ENCODE results near the gene ACADM.
"Not testable (repeated sequence)": the region's sequence is repeated elsewhere in the genome, so short reads cannot be mapped to it uniquely, and the experiment has no call there.

The ACADM gene

DNA sequence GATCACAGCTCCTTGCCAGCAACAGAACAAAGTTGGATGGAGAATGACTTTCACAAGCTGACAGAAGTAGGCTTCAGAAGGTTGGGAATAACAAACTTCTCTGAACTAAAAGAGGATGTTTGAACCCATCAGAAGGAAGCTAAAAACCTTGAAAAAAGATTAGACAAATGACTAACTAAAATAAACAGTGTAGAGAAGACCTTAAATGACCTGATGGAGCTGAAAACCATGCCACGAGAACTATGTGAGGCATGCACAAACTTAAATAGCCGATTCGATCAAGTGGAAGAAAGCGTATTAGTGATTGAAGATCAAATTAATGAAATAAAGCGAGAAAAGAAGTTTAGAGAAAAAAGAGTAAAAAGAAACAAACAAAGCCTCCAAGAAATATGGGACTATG, 54.2 kb downstream of the ACADM start:
- H3K27me3 ChIP-seq (replicated peaks in 2 of 5; ENCODE audit: control insufficient read depth in 4 of 5, insufficient read depth in 5 of 5, low read length in 4 of 5); H3K9me3 ChIP-seq (ENCODE audit: control extremely low read depth in 1 of 5, control insufficient read depth in 4 of 5, insufficient read depth in 2 of 5, low read depth in 1 of 5, low read length in 4 of 5); H3K36me3 ChIP-seq (ENCODE audit: control insufficient read depth in 4 of 4, insufficient read depth in 4 of 4, low read length in 3 of 4); DNase-seq; CTCF ChIA-PET; POLR2A ChIA-PET; H3K27ac ChIP-seq (ENCODE audit: insufficient read depth in 1 of 2, low read depth in 1 of 2, low read length in 2 of 2, poor library complexity in 1 of 2, severe bottlenecking in 2 of 2); H3K4me3 ChIP-seq (ENCODE audit: control insufficient read depth in 1 of 7, extremely low read depth in 1 of 7, insufficient read depth in 4 of 7, low read depth in 2 of 7, low read length in 6 of 7); H3K4me1 ChIP-seq (ENCODE audit: control extremely low read depth in 1 of 4, control insufficient read depth in 4 of 4, insufficient read depth in 4 of 4, low read length in 3 of 4): not testable (repeated sequence)
- 100% methylated on average over 1 of the region's 5 CpGs for WGBS (ENCODE audit: insufficient coverage)

DNA sequence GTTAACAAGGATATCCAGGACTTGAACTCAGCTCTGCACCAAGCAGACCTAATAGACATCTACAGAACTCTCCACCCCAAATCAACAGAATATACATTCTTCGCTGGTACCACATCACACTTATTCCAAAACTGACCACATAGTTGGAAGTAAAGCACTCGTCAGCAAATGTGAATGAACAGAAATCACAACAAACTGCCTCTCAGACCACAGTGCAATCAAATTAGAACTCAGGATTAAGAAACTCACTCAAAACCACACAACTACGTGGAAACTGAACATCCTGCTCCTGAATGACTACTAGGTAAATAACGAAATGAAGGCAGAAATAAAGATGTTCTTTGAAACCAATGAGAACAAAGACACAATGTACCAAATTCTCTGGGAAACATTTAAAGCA, 55.7 kb downstream of the ACADM start:
- H3K36me3 ChIP-seq (ENCODE audit: control insufficient read depth in 4 of 4, insufficient read depth in 4 of 4, low read length in 3 of 4); H3K4me3 ChIP-seq (ENCODE audit: control insufficient read depth in 1 of 7, extremely low read depth in 1 of 7, insufficient read depth in 4 of 7, low read depth in 2 of 7, low read length in 6 of 7); DNase-seq; POLR2A ChIA-PET; H3K9me3 ChIP-seq (ENCODE audit: control extremely low read depth in 1 of 5, control insufficient read depth in 4 of 5, insufficient read depth in 2 of 5, low read depth in 1 of 5, low read length in 4 of 5); H3K27ac ChIP-seq (ENCODE audit: insufficient read depth in 1 of 2, low read depth in 1 of 2, low read length in 2 of 2, poor library complexity in 1 of 2, severe bottlenecking in 2 of 2); H3K27me3 ChIP-seq (replicated peaks in 2 of 5; ENCODE audit: control insufficient read depth in 4 of 5, insufficient read depth in 5 of 5, low read length in 4 of 5); CTCF ChIA-PET; H3K4me1 ChIP-seq (ENCODE audit: control extremely low read depth in 1 of 4, control insufficient read depth in 4 of 4, insufficient read depth in 4 of 4, low read length in 3 of 4): not testable (repeated sequence)
- WGBS (ENCODE audit: insufficient coverage): 95% methylated on average over 2 of the region's 4 CpGs

DNA sequence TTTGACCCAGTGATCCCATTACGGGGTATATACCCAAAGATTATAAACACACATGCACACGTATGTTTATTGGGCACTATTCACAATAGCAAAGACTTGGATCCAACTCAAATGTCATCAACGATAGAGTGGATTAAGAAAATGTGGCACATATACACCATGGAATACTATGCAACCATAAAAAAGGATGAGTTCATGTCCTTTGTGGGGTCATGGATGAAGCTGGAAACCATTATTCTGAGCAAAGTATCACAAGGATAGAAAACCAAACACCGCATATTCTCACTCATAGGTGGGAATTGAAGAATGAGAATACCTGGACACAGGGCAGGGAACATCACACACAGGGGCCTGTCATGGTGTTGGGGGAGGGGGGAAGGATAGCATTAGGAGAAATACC, 59.4 kb downstream of the ACADM start:
- H3K27me3 ChIP-seq (replicated peaks in 2 of 5; ENCODE audit: control insufficient read depth in 4 of 5, insufficient read depth in 5 of 5, low read length in 4 of 5); CTCF ChIA-PET; POLR2A ChIA-PET; H3K27ac ChIP-seq (ENCODE audit: insufficient read depth in 1 of 2, low read depth in 1 of 2, low read length in 2 of 2, poor library complexity in 1 of 2, severe bottlenecking in 2 of 2); H3K9me3 ChIP-seq (ENCODE audit: control extremely low read depth in 1 of 5, control insufficient read depth in 4 of 5, insufficient read depth in 2 of 5, low read depth in 1 of 5, low read length in 4 of 5); DNase-seq: not testable (repeated sequence)
- Histone ChIP-seq H3K4me1 (ENCODE audit: control extremely low read depth in 1 of 4, control insufficient read depth in 4 of 4, insufficient read depth in 4 of 4, low read length in 3 of 4) (peaks cover 27 to 36% (median 31%) of the 10 kb centered on the region in 4 experiments), H3K4me3 (ENCODE audit: control insufficient read depth in 1 of 7, extremely low read depth in 1 of 7, insufficient read depth in 4 of 7, low read depth in 2 of 7, low read length in 6 of 7) (peak overlapping the region in 2 of 7 experiments; percentile 16 to 45), H3K36me3 (ENCODE audit: control insufficient read depth in 4 of 4, insufficient read depth in 4 of 4, low read length in 3 of 4) (peaks cover 0 to 18% (median 2%) of the 10 kb centered on the region in 4 experiments)
- no CpG with 5 or more reads among the region's 4 CpGs for WGBS (ENCODE audit: insufficient coverage)

DNA sequence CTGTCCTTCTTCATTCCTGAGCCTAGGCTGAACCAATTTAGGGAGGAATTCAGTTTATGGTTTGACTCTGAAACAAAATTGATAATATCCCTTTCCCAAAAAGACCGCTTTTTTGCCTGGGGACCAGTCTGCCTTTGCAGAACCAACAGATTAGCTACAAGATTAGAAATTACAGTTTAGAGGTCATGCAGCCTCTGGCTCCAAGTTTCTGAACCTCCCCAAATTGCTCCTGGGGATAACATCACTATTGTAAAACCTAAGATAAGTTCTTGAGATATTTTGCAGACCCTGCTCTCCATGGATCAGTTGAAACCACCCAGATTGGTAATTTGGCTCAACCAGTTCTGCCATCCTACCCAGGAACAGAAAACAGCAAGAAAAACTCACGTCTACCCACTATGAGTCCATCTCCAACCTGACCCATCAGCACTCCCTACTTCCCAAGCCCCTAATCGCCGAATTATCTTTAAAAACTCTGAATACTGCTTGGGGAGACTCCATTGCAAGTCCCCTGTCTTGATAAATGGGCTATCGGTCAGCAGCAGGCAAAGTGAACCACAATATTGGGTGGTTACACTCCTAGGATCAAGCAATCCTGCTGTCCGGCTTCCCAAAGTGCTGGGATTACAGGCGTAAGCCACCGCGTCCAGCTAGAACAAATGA, 60.9 kb downstream of the ACADM start:
- CTCF ChIA-PET: interaction anchor here (1.5 kb wide), 1 partner anchor 44 kb away, joined by 3 read pairs; no protein-coding TSS in a partner anchor
- Histone ChIP-seq H3K27me3 (replicated peaks in 2 of 5; ENCODE audit: control insufficient read depth in 4 of 5, insufficient read depth in 5 of 5, low read length in 4 of 5) (no peaks in the 10 kb centered on the region), H3K9me3 (ENCODE audit: control extremely low read depth in 1 of 5, control insufficient read depth in 4 of 5, insufficient read depth in 2 of 5, low read depth in 1 of 5, low read length in 4 of 5) (no peaks in the 10 kb centered on the region), H3K4me3 (ENCODE audit: control insufficient read depth in 1 of 7, extremely low read depth in 1 of 7, insufficient read depth in 4 of 7, low read depth in 2 of 7, low read length in 6 of 7) (peak overlapping the region in 6 of 7 experiments; percentile 73 to 97 (median 90)), H3K4me1 (ENCODE audit: control extremely low read depth in 1 of 4, control insufficient read depth in 4 of 4, insufficient read depth in 4 of 4, low read length in 3 of 4) (peaks cover 34 to 51% (median 42%) of the 10 kb centered on the region in 4 experiments), H3K27ac (ENCODE audit: insufficient read depth in 1 of 2, low read depth in 1 of 2, low read length in 2 of 2, poor library complexity in 1 of 2, severe bottlenecking in 2 of 2) (peak overlapping the region; percentile 82 to 97), H3K36me3 (ENCODE audit: control insufficient read depth in 4 of 4, insufficient read depth in 4 of 4, low read length in 3 of 4) (peaks cover 7 to 34% (median 11%) of the 10 kb centered on the region in 4 experiments)
- POLR2A ChIA-PET: interaction anchor here (0.5 kb wide), 1 partner anchor 642 kb away, joined by 3 read pairs; no protein-coding TSS in a partner anchor
- DNase-seq: no peak
- 17% methylated on average over 5 of the region's 9 CpGs for WGBS (ENCODE audit: insufficient coverage)

DNA sequence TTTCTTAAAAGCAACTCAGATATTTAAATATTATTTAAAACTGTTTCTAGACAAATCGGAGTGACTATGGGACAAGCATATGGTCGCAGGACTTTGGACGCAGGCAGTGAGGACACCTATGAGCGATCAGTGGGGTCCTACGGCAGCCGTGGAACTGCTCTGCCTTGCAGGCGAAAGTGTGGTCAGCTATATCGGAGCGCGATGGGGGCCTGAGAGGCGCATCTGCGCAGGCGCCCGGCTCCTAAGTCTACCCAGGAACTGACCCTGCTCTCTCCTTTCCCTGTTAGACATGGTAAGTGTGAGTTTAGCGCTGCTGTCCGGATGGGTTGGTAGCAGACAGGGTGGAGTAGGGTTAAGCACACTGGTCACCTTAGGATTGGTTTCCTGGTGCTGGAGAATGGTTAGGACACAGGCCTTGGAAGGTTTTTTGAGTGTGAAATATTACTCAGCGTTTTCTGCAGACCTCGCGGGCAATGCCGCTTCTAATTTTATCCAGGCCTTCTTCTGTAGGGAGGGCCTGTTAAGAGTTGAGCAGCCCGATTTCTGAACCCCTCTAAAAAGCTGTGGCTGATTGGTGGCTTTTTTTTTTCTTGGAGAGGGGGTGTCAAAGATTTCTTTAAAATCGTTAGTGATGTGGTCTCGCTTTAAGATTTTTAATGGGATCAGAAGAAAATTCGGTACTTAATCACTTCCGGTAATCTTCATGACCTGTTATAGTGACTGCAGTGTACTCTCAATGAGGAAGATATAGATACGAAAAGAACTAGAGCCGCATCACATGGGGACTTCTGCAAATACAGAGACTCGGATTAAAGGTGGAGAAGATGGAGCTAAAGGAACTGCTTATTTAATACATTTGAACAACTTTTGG, 61.7 kb downstream of the ACADM start, which contains the start of gene RABGGTB:
RABGGTB (plus strand) TSS at position 274 of the 871 bp plus-strand sequence; CDS start at position 290, 16 bp downstream.
- CTCF ChIA-PET: interaction anchor here (1.5 kb wide), 1 partner anchor 45 kb away, joined by 3 read pairs; no protein-coding TSS in a partner anchor
- DNase-seq: peak; percentile 96 to 98 (median 97)
- H3K27ac ChIP-seq (ENCODE audit: insufficient read depth in 1 of 2, low read depth in 1 of 2, low read length in 2 of 2, poor library complexity in 1 of 2, severe bottlenecking in 2 of 2): peak within 1 kb of the TSS; percentile 82 to 97
- H3K4me1 ChIP-seq (ENCODE audit: control extremely low read depth in 1 of 4, control insufficient read depth in 4 of 4, insufficient read depth in 4 of 4, low read length in 3 of 4): peaks cover 34 to 57% (median 48%) of the 10 kb centered on the region in 4 experiments
- H3K36me3 ChIP-seq (ENCODE audit: control insufficient read depth in 4 of 4, insufficient read depth in 4 of 4, low read length in 3 of 4): peaks cover 8 to 41% (median 16%) of the 10 kb centered on the region in 4 experiments
- no peaks in the 10 kb centered on the region for H3K9me3 ChIP-seq (ENCODE audit: control extremely low read depth in 1 of 5, control insufficient read depth in 4 of 5, insufficient read depth in 2 of 5, low read depth in 1 of 5, low read length in 4 of 5)
- H3K4me3 ChIP-seq (ENCODE audit: control insufficient read depth in 1 of 7, extremely low read depth in 1 of 7, insufficient read depth in 4 of 7, low read depth in 2 of 7, low read length in 6 of 7): peak within 1 kb of the TSS; percentile 69 to 97 (median 87)
- H3K27me3 ChIP-seq (replicated peaks in 2 of 5; ENCODE audit: control insufficient read depth in 4 of 5, insufficient read depth in 5 of 5, low read length in 4 of 5): no peaks in the 10 kb centered on the region
- WGBS (ENCODE audit: insufficient coverage): 0% methylated on average over 24 of the region's 28 CpGs
- POLR2A ChIA-PET: interaction anchor here (0.5 to 1.1 kb wide), 2 partner anchors 61 to 643 kb away, joined by 3 to 5 read pairs; partner anchors contain the start of gene ACADM

DNA sequence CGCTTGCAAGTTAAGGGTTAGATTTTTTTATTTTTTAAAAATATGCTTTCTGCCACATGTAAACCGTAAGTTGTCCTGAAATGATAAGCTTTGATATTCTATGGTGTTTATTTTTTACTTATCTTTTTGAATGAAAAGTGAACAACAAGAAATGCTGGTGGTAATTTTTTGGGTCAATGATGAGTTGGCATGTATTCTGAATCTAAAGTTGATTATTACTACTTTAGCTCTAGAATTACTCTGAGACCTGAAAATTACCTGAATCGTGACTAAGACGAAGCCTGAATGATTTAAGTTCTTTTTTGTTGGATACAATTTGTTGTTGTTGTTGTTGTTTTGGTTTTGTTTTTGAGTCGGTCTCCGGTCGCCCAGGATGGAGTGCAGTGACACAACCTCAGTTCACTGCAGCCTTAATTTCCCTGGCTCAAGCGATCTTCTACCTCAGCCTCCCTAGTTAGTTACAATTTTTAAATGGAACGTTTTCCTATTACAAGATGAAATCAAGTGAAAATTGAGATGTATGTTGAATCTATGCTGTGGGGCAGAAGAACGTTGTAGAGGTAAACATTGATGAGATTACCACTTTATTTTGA, 62.5 kb downstream of the ACADM start:
- ChIA-PET CTCF (interaction anchor here (1.5 kb wide), 1 partner anchor 46 kb away, joined by 3 read pairs; no protein-coding TSS in a partner anchor), POLR2A (interaction anchor here (1.1 kb wide), 1 partner anchor 62 kb away, joined by 5 read pairs; the partner anchor contains the start of gene ACADM)
- DNase-seq: no peak
- Histone ChIP-seq H3K4me3 (ENCODE audit: control insufficient read depth in 1 of 7, extremely low read depth in 1 of 7, insufficient read depth in 4 of 7, low read depth in 2 of 7, low read length in 6 of 7) (peak overlapping the region in 6 of 7 experiments; percentile 73 to 97 (median 90)), H3K27ac (ENCODE audit: insufficient read depth in 1 of 2, low read depth in 1 of 2, low read length in 2 of 2, poor library complexity in 1 of 2, severe bottlenecking in 2 of 2) (peak overlapping the region; percentile 82 to 97), H3K4me1 (ENCODE audit: control extremely low read depth in 1 of 4, control insufficient read depth in 4 of 4, insufficient read depth in 4 of 4, low read length in 3 of 4) (peaks cover 34 to 57% (median 48%) of the 10 kb centered on the region in 4 experiments), H3K27me3 (replicated peaks in 2 of 5; ENCODE audit: control insufficient read depth in 4 of 5, insufficient read depth in 5 of 5, low read length in 4 of 5) (no peaks in the 10 kb centered on the region), H3K9me3 (ENCODE audit: control extremely low read depth in 1 of 5, control insufficient read depth in 4 of 5, insufficient read depth in 2 of 5, low read depth in 1 of 5, low read length in 4 of 5) (no peaks in the 10 kb centered on the region), H3K36me3 (ENCODE audit: control insufficient read depth in 4 of 4, insufficient read depth in 4 of 4, low read length in 3 of 4) (peaks cover 16 to 49% (median 23%) of the 10 kb centered on the region in 4 experiments)
- 0% methylated on average over 1 of the region's 10 CpGs for WGBS (ENCODE audit: insufficient coverage)

Data from common myeloid progenitor, CD34-positive (primary cell).